ENCODE measurements around the gene DNAH10. TPM values are rescaled to one million over a fixed set of nuclear protein-coding genes. Genes with fewer than 3 reads are reported as not detected.

DNAH10 gene
- total and polyA plus RNA-seq, 10 of the 15 experiments (the other 5 are each of a cell fraction or from before 2014, with no cell fraction given): 0.01 to 0.32 (median 0.06) TPM

DNA sequence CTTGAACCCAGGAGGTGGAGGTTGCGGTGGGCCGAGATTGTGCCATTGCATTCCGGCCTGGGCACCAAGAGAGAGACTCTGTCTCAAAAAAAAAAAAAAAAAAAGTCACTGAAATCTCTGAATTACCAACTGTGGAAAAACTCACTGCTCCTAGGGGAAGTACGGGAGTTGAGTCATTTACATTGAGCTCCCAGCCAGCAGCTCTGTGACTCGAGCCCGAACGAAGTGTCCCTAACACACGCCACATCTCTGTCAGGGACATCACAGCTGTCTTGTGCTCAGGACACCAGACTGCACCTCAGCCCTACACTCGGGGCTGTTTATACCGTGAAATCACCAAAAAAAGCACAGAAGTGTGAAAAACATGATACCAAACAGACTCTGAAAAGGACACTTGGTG is 28.9 kb upstream of the DNAH10 start (continued):
- TF ChIP-seq, protein P1, sequence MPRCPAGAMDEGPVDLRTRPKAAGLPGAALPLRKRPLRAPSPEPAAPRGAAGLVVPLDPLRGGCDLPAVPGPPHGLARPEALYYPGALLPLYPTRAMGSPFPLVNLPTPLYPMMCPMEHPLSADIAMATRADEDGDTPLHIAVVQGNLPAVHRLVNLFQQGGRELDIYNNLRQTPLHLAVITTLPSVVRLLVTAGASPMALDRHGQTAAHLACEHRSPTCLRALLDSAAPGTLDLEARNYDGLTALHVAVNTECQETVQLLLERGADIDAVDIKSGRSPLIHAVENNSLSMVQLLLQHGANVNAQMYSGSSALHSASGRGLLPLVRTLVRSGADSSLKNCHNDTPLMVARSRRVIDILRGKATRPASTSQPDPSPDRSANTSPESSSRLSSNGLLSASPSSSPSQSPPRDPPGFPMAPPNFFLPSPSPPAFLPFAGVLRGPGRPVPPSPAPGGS (IDR thresholded peaks at IDR 0.05; ENCODE audit: borderline replicate concordance, insufficient read depth, low read depth, low read length, poor library complexity, severe bottlenecking): no peak
- no peak for TF ChIP-seq TAF1 (IDR thresholded peaks at IDR 0.05; ENCODE audit: borderline replicate concordance, low read depth, low read length)
- no peak for TF ChIP-seq MTA3 (IDR thresholded peaks at IDR 0.05; ENCODE audit: borderline replicate concordance, low read length)

DNA sequence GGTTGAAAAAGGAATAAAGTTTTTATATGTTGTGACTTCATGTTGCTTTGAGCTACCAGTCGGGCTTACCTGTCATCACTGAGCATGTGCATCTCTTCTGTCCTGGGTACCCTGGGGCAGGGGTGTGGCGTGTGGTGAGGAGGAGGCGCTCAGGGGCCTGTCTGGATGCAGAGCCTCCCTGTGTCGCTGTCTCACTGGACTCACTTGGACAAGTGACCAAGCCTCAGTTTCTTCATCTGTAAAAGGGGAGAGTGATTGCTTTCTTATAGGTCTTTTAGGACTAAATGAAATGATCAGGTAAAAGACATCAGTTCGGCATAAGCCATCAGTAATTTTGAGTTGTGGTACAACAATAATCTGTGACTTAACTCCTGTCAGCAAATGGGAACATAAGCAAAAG is 27.8 kb upstream of the DNAH10 start:
- SMC1A ChIA-PET (ENCODE audit: uncharacterized antibody, unreplicated experiment): interaction anchor here (1.5 to 4.8 kb wide), 2 partner anchors 16 to 20 kb away, joined by 3 to 23 read pairs; no protein-coding TSS in a partner anchor
- Histone ChIP-seq H3K9ac (ENCODE audit: control insufficient read depth, insufficient read depth, low read length) (no peak overlapping the region), H3K27ac (ENCODE audit: control insufficient read depth, insufficient read depth) (no peak overlapping the region), H2AFZ (ENCODE audit: control insufficient read depth, low read depth, low read length) (no peak overlapping the region), H3K36me3 (ENCODE audit: control insufficient read depth in 2 of 2, insufficient read depth in 2 of 2, low read length in 1 of 2) (peaks cover 14 to 29% of the 10 kb centered on the region in 2 experiments), H3K4me3 (no peak overlapping the region), H3K4me1 (ENCODE audit: control insufficient read depth, insufficient read depth, low read length) (peaks cover 19% of the 10 kb centered on the region), H3K27me3 (replicated peaks in 1 of 2; ENCODE audit: control insufficient read depth in 2 of 2, insufficient read depth in 2 of 2, low read length in 1 of 2) (no peaks in the 10 kb centered on the region), H3K79me2 (ENCODE audit: control insufficient read depth, insufficient read depth, low read length) (no peaks in the 10 kb centered on the region), H3K4me2 (ENCODE audit: control insufficient read depth, insufficient read depth) (no peak overlapping the region), H3K9me3 (replicated peaks; ENCODE audit: control insufficient read depth, insufficient read depth, low read length) (no peaks in the 10 kb centered on the region), H4K20me1 (ENCODE audit: control insufficient read depth, insufficient read depth) (no peaks in the 10 kb centered on the region)
- RAD21 ChIA-PET (ENCODE audit: unreplicated experiment): no interaction called here
- ATAC-seq (no peak), FAIRE-seq (no peak), DNase-seq (ENCODE audit: low read depth, low spot score) (no peak)
- in situ Hi-C loops (cut with MboI): no loop called here
- CTCF ChIA-PET: no interaction called here
- intact Hi-C loops (cut with micrococcal nuclease; ENCODE audit: unreplicated experiment): no loop called here
- WGBS (ENCODE audit: insufficient coverage, insufficient replicate concordance, low lambda C conversion rate, missing lambda C conversion rate): 87% methylated on average over 5 of the region's 5 CpGs
- POLR2A ChIA-PET: no interaction called here
- no TSS peak for BruUV-seq (replicated peaks)
- no peak for TF ChIP-seq CBFB (IDR thresholded peaks at IDR 0.05; ENCODE audit: low read depth)
- no peak for TF ChIP-seq RUNX3 (IDR thresholded peaks at IDR 0.05; ENCODE audit: low read length)
- no peak for TF ChIP-seq SRF (IDR thresholded peaks at IDR 0.05; ENCODE audit: low read depth in 2 of 2, low read length in 2 of 2)
- no peak for TF ChIP-seq PML (IDR thresholded peaks at IDR 0.05; ENCODE audit: low read length)
- no peak for TF ChIP-seq IKZF1 (conservative IDR thresholded peaks at IDR 0.05)
- no peak for TF ChIP-seq WRNIP1 (IDR thresholded peaks at IDR 0.05; ENCODE audit: borderline replicate concordance, low read depth, low read length)
- TF ChIP-seq EGR1 (IDR thresholded peaks at IDR 0.05; ENCODE audit: borderline replicate concordance in 1 of 2, low read depth in 2 of 2, low read length in 2 of 2): no peak
- TF ChIP-seq, protein P2, sequence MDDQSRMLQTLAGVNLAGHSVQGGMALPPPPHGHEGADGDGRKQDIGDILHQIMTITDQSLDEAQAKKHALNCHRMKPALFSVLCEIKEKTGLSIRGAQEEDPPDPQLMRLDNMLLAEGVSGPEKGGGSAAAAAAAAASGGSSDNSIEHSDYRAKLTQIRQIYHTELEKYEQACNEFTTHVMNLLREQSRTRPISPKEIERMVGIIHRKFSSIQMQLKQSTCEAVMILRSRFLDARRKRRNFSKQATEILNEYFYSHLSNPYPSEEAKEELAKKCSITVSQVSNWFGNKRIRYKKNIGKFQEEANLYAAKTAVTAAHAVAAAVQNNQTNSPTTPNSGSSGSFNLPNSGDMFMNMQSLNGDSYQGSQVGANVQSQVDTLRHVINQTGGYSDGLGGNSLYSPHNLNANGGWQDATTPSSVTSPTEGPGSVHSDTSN (IDR thresholded peaks at IDR 0.05; ENCODE audit: insufficient replicate concordance, low read depth, low read length): no peak
- no peak for TF ChIP-seq CHD2 (IDR thresholded peaks at IDR 0.05; ENCODE audit: borderline replicate concordance, low read depth, low read length)
- TF ChIP-seq CREB1 (IDR thresholded peaks at IDR 0.05; ENCODE audit: low read depth): no peak
- no peak for TF ChIP-seq SPI1 (IDR thresholded peaks at IDR 0.05; ENCODE audit: borderline replicate concordance, insufficient read depth, low read depth, low read length)
- TF ChIP-seq TAF1 (IDR thresholded peaks at IDR 0.05; ENCODE audit: borderline replicate concordance, low read depth, low read length): no peak
- TF ChIP-seq CEBPB (IDR thresholded peaks at IDR 0.05; ENCODE audit: borderline replicate concordance in 1 of 2, low read depth in 2 of 2, low read length in 2 of 2): no peak
- TF ChIP-seq, protein P3, sequence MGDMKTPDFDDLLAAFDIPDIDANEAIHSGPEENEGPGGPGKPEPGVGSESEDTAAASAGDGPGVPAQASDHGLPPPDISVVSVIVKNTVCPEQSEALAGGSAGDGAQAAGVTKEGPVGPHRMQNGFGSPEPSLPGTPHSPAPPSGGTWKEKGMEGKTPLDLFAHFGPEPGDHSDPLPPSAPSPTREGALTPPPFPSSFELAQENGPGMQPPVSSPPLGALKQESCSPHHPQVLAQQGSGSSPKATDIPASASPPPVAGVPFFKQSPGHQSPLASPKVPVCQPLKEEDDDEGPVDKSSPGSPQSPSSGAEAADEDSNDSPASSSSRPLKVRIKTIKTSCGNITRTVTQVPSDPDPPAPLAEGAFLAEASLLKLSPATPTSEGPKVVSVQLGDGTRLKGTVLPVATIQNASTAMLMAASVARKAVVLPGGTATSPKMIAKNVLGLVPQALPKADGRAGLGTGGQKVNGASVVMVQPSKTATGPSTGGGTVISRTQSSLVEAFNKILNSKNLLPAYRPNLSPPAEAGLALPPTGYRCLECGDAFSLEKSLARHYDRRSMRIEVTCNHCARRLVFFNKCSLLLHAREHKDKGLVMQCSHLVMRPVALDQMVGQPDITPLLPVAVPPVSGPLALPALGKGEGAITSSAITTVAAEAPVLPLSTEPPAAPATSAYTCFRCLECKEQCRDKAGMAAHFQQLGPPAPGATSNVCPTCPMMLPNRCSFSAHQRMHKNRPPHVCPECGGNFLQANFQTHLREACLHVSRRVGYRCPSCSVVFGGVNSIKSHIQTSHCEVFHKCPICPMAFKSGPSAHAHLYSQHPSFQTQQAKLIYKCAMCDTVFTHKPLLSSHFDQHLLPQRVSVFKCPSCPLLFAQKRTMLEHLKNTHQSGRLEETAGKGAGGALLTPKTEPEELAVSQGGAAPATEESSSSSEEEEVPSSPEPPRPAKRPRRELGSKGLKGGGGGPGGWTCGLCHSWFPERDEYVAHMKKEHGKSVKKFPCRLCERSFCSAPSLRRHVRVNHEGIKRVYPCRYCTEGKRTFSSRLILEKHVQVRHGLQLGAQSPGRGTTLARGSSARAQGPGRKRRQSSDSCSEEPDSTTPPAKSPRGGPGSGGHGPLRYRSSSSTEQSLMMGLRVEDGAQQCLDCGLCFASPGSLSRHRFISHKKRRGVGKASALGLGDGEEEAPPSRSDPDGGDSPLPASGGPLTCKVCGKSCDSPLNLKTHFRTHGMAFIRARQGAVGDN (IDR thresholded peaks at IDR 0.05): no peak
- no peak for TF ChIP-seq JUND (IDR thresholded peaks at IDR 0.05; ENCODE audit: low read depth, low read length)
- TF ChIP-seq PAX8 (IDR thresholded peaks at IDR 0.05): no peak
